NCI-H524 treated with DMSO at 0.1 percent for 48 hours (cell line): Measurements from ENCODE around the gene MARCHF11.

Experiments used
- DNase-seq: peaks from one replicate; lab custom pipeline; 2025; lab: John Stamatoyannopoulos, UW

The MARCHF11 gene

GRCh38 chr5:16179511-16179935 is at the start of gene MARCHF11:
Gene MARCHF11, minus strand, starts transcription at chr5:16179791. Its CDS starts 216 bp downstream, at chr5:16179575.
- DNase-seq = peak; percentile 20

- no peak for DNase-seq
Observed at GRCh38 chr5:16225927-16226326, 46.3 kb upstream of the MARCHF11 start.

GRCh38 chr5:16192311-16192710 is 12.7 kb upstream of the MARCHF11 start:
- DNase-seq = no peak

GRCh38 chr5:16180789-16181082 is 1.1 kb upstream of the MARCHF11 start:
- DNase-seq = no peak

GRCh38 chr5:16179936-16180788 is 571 bp upstream of the MARCHF11 start:
- DNase-seq = no peak

- DNase-seq = no peak
Observed at GRCh38 chr5:16178745-16179372, 732 bp downstream of the MARCHF11 start.

GRCh38 chr5:16169550-16169949 is 10.0 kb downstream of the MARCHF11 start:
- DNase-seq = no peak

- DNase-seq = peak; percentile 37
Observed at GRCh38 chr5:16160706-16161105, 18.9 kb downstream of the MARCHF11 start.

- no peak for DNase-seq
Observed at GRCh38 chr5:16159636-16160035, 20.0 kb downstream of the MARCHF11 start.

GRCh38 chr5:16156152-16156551 is 23.4 kb downstream of the MARCHF11 start:
- DNase-seq = no peak

GRCh38 chr5:16152601-16153568 is 26.7 kb downstream of the MARCHF11 start:
- DNase-seq = peak; percentile 37

GRCh38 chr5:16149621-16150020 is 30.0 kb downstream of the MARCHF11 start:
- DNase-seq = no peak

GRCh38 chr5:16147179-16147900 is 32.3 kb downstream of the MARCHF11 start:
- DNase-seq = no peak

- no peak for DNase-seq
Observed at GRCh38 chr5:16144416-16144815, 35.2 kb downstream of the MARCHF11 start.

- no peak for DNase-seq
Observed at GRCh38 chr5:16143361-16144049, 36.1 kb downstream of the MARCHF11 start.

GRCh38 chr5:16140944-16141343 is 38.6 kb downstream of the MARCHF11 start:
- no peak for DNase-seq

- DNase-seq = no peak
Observed at GRCh38 chr5:16140417-16140816, 39.2 kb downstream of the MARCHF11 start.

GRCh38 chr5:16137177-16137576 is 42.4 kb downstream of the MARCHF11 start:
- no peak for DNase-seq

GRCh38 chr5:16135506-16135905 is 44.1 kb downstream of the MARCHF11 start:
- DNase-seq = no peak

- DNase-seq = no peak
Observed at GRCh38 chr5:16135003-16135402, 44.6 kb downstream of the MARCHF11 start.

GRCh38 chr5:16134204-16134603 is 45.4 kb downstream of the MARCHF11 start:
- DNase-seq = no peak
